ENCODE measurements around the gene MAN1C1. TPM values are rescaled to one million over a fixed set of nuclear protein-coding genes. Genes with fewer than 3 reads are reported as not detected.

Gene MAN1C1
- total and polyA plus RNA-seq, 2 donors (not counting 3 experiments of a cell fraction or from before 2014, with no cell fraction given), result 1.5 to 4.0 TPM

DNA sequence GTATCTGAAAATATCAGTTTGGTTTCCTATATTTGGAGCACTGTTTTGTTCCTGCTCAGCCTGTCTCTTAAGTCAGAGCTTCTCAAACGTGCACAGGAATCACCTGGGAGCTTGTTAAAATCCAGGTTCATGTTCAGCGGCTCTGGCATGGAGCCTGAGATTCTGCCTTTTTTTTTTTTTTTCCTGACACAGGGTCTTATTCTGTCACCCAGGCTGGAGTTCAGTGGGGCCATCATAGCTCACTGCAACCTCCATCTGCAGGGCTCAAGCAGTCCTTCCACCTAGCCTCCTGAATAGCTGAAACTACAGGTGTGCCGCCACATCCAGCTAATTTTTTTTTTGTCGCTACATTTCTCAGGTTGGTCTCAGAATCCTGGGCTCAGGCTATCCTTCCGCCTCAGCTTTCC, 171.2 kb downstream of the MAN1C1 start:
- H3K4me3 ChIP-seq (replicated peaks in 1 of 3; ENCODE audit: insufficient read depth in 1 of 3, low read depth in 1 of 3, low read length in 3 of 3), result no peak overlapping the region
- H3K9me1 ChIP-seq (replicated peaks; ENCODE audit: control insufficient read depth, extremely low read depth, insufficient read depth, low read length), result no peaks in the 10 kb centered on the region
- H3K27me3 ChIP-seq (ENCODE audit: control insufficient read depth in 2 of 2, insufficient read depth in 2 of 2, low read length in 2 of 2), result no peaks in the 10 kb centered on the region
- DNase-seq (ENCODE audit: low read depth, low spot score), result no peak
- dilution Hi-C loops (cut with MboI; ENCODE audit: extremely low pct_ligation_motif_present, low sequenced_read_pairs) (no loop called here), intact Hi-C loops (cut with micrococcal nuclease) (no loop called here)
- TF ChIP-seq POLR2A (IDR thresholded peaks at IDR 0.05; ENCODE audit: low read depth, low read length), result no peak
- TF ChIP-seq, protein P1, sequence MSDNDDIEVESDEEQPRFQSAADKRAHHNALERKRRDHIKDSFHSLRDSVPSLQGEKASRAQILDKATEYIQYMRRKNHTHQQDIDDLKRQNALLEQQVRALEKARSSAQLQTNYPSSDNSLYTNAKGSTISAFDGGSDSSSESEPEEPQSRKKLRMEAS (IDR thresholded peaks at IDR 0.05; ENCODE audit: insufficient read depth, insufficient read length), result no peak
- TF ChIP-seq POLR2AphosphoS5 (IDR thresholded peaks at IDR 0.05; ENCODE audit: insufficient read depth, low read depth, low read length), result no peak
- no peak for TF ChIP-seq GATA2 (IDR thresholded peaks at IDR 0.05; ENCODE audit: insufficient read depth, insufficient read length, low read depth, low read length)
- TF ChIP-seq, protein P2, sequence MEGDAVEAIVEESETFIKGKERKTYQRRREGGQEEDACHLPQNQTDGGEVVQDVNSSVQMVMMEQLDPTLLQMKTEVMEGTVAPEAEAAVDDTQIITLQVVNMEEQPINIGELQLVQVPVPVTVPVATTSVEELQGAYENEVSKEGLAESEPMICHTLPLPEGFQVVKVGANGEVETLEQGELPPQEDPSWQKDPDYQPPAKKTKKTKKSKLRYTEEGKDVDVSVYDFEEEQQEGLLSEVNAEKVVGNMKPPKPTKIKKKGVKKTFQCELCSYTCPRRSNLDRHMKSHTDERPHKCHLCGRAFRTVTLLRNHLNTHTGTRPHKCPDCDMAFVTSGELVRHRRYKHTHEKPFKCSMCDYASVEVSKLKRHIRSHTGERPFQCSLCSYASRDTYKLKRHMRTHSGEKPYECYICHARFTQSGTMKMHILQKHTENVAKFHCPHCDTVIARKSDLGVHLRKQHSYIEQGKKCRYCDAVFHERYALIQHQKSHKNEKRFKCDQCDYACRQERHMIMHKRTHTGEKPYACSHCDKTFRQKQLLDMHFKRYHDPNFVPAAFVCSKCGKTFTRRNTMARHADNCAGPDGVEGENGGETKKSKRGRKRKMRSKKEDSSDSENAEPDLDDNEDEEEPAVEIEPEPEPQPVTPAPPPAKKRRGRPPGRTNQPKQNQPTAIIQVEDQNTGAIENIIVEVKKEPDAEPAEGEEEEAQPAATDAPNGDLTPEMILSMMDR (IDR thresholded peaks at IDR 0.05; ENCODE audit: extremely low read depth in 1 of 2, insufficient read depth in 1 of 2, low read depth in 1 of 2, low read length in 2 of 2), result no peak
- no peak for TF ChIP-seq MYC (IDR thresholded peaks at IDR 0.05; ENCODE audit: low read depth, low read length)
- TF ChIP-seq FOS (IDR thresholded peaks at IDR 0.05; ENCODE audit: borderline replicate concordance, insufficient read depth, low read length), result no peak
- TF ChIP-seq EZH2 (IDR thresholded peaks at IDR 0.05; ENCODE audit: borderline replicate concordance, low read depth, low read length, severe bottlenecking), result no peak
- no peak for TF ChIP-seq JUN (IDR thresholded peaks at IDR 0.05; ENCODE audit: borderline replicate concordance, insufficient read depth, insufficient read length, low read depth)
- no peak overlapping the region for H3K9ac ChIP-seq (replicated peaks; ENCODE audit: extremely low read depth, insufficient read depth, low read length)
- H4K20me1 ChIP-seq (replicated peaks; ENCODE audit: control insufficient read depth, extremely low read depth, insufficient read depth, low read length), result no peaks in the 10 kb centered on the region
- no peak overlapping the region for H3K4me2 ChIP-seq (ENCODE audit: insufficient read depth, low read length)
- no peaks in the 10 kb centered on the region for H3K36me3 ChIP-seq (ENCODE audit: control insufficient read depth in 2 of 2, extremely low read depth in 1 of 2, insufficient read depth in 2 of 2, low read length in 2 of 2)
- no TSS peak for BruUV-seq (replicated peaks)
- no peak for FAIRE-seq
- POLR2A ChIA-PET, result interaction anchor here (0.5 kb wide), 1 partner anchor 180 kb away, joined by 4 read pairs; no protein-coding TSS in a partner anchor
- H2AFZ ChIP-seq (ENCODE audit: low read depth, low read length), result no peak overlapping the region
- H3K9me3 ChIP-seq (replicated peaks; ENCODE audit: control insufficient read depth, insufficient read depth, low read length), result no peaks in the 10 kb centered on the region
- no peaks in the 10 kb centered on the region for H3K79me2 ChIP-seq (ENCODE audit: control insufficient read depth, insufficient read depth, low read length)
- H3K4me1 ChIP-seq (ENCODE audit: control insufficient read depth, extremely low read depth, insufficient read depth, low read length), result no peaks in the 10 kb centered on the region
- CTCF ChIA-PET, result interaction anchor here (0.9 kb wide), 1 partner anchor 12 kb away, joined by 3 read pairs; the partner anchor contains the start of gene SELENON
- no peak overlapping the region for H3K27ac ChIP-seq (ENCODE audit: insufficient read depth, low read depth, low read length)

All from endothelial cell of umbilical vein (primary cell).